GM23338 (cell line): ENCODE measurements around the gene TENM3. TPM values are rescaled to one million over a fixed set of nuclear protein-coding genes. Genes with fewer than 3 reads are reported as not detected.

Experiments
- ATAC-seq: fragments of 200-7000 bp; cut with Tn5 transposase; 3 replicates; pipeline ENCODE4 v1.9.1; 2020
- DNase-seq: peaks from one replicate; pipeline ENCODE4 v3.0.0-alpha.2; 2015; ENCODE audit warnings: low spot score
- H2AFZ ChIP-seq: fragments of 200-600 bp; sonication (generic); 2 replicates; pipeline ENCODE4 v1.8.0; 2016; ENCODE audit warnings: antibody characterized with exemption, mild to moderate bottlenecking, moderate library complexity
- H3F3A ChIP-seq: fragments of 200-600 bp; sonication (generic); replicated peaks from 2 replicates; pipeline ENCODE4 v1.8.0; 2017; ENCODE audit warnings: antibody characterized with exemption, mixed run types, low read depth
- H3K27ac ChIP-seq: fragments of 200-600 bp; sonication (generic); 2 replicates; pipeline ENCODE4 v1.6.1; 2016; ENCODE audit warnings: low read depth
- H3K27me3 ChIP-seq: fragments of 200-600 bp; sonication (generic); 2 replicates; pipeline ENCODE4 v1.8.0; 2016; ENCODE audit warnings: mild to moderate bottlenecking, mixed run types, moderate library complexity; ENCODE audit not compliant: insufficient read depth
- H3K36me3 ChIP-seq: fragments of 200-600 bp; sonication (generic); 2 replicates; pipeline ENCODE4 v1.8.0; 2016; ENCODE audit warnings: mild to moderate bottlenecking; ENCODE audit not compliant: insufficient read depth
- H3K4me1 ChIP-seq: fragments of 200-600 bp; sonication (generic); 2 replicates; pipeline ENCODE4 v1.8.0; 2016; ENCODE audit warnings: mild to moderate bottlenecking, moderate library complexity; ENCODE audit not compliant: insufficient read depth
- H3K4me2 ChIP-seq: fragments of 200-600 bp; sonication (generic); 2 replicates; pipeline ENCODE4 v1.7.1; 2017; ENCODE audit warnings: mixed run types
- H3K4me3 ChIP-seq: fragments of 200-600 bp; sonication (generic); 2 replicates; pipeline ENCODE4 v1.6.1; 2016; ENCODE audit warnings: mixed run types
- H3K79me2 ChIP-seq: fragments of 200-600 bp; sonication (generic); replicated peaks from 2 replicates; pipeline ENCODE4 v1.8.0; 2017; ENCODE audit warnings: mild to moderate bottlenecking; ENCODE audit not compliant: insufficient read depth
- H3K9me2 ChIP-seq: fragments of 200-600 bp; sonication (generic); 2 replicates; pipeline ENCODE4 v1.8.0; 2017; ENCODE audit not compliant: insufficient read depth
- H4K20me1 ChIP-seq: fragments of 200-600 bp; sonication (generic); replicated peaks from 2 replicates; pipeline ENCODE4 v1.8.0; 2017; ENCODE audit warnings: mild to moderate bottlenecking; ENCODE audit not compliant: insufficient read depth
- H3K27ac Mint-ChIP-seq: 2 replicates; pipeline ENCODE4 v1.8.0; 2020; ENCODE audit warnings: inconsistent platforms, mild to moderate bottlenecking, moderate library complexity, mixed read lengths
- H3K27me3 Mint-ChIP-seq: 3 replicates; pipeline ENCODE4 v1.8.0; 2022; ENCODE audit warnings: low read depth, mild to moderate bottlenecking, moderate library complexity, mixed read lengths, inconsistent platforms; ENCODE audit not compliant: insufficient read depth, poor library complexity
- H3K36me3 Mint-ChIP-seq: 3 replicates; pipeline ENCODE4 v1.8.0; 2021; ENCODE audit warnings: low read depth, mild to moderate bottlenecking, inconsistent platforms, moderate library complexity, mixed read lengths
- H3K4me1 Mint-ChIP-seq: 3 replicates; pipeline ENCODE4 v1.8.0; 2020; ENCODE audit warnings: mild to moderate bottlenecking, inconsistent platforms, mixed read lengths
- H3K4me3 Mint-ChIP-seq: 3 replicates; pipeline ENCODE4 v1.8.0; 2021; ENCODE audit warnings: moderate library complexity, mild to moderate bottlenecking, inconsistent platforms, mixed read lengths
- H3K9me3 Mint-ChIP-seq: 3 replicates; pipeline ENCODE4 v1.8.0; 2020; ENCODE audit warnings: moderate library complexity, mild to moderate bottlenecking, inconsistent platforms, mixed read lengths
- CREB1 ChIP-seq: fragments of 250-450 bp; sonication (Bioruptor Pico); IDR thresholded peaks from 2 replicates; pipeline ENCODE4 v1.5.0; 2020; ENCODE audit warnings: low read depth, mild to moderate bottlenecking, moderate library complexity
- EZH2 ChIP-seq: fragments of 200-600 bp; sonication (generic); IDR thresholded peaks from one replicate; pipeline ENCODE4 v1.8.0; 2017; ENCODE audit warnings: antibody characterized with exemption, mild to moderate bottlenecking, low read depth; ENCODE audit not compliant: unreplicated experiment
- JUNB ChIP-seq: IDR thresholded peaks from one replicate; pipeline ENCODE4 v1.6.1; 2016; ENCODE audit warnings: antibody characterized with exemption; ENCODE audit not compliant: unreplicated experiment
- NANOG ChIP-seq: IDR thresholded peaks from 2 replicates; pipeline ENCODE4 v1.6.1; 2016; ENCODE audit warnings: antibody characterized with exemption, borderline replicate concordance
- POLR2AphosphoS5 ChIP-seq: IDR thresholded peaks from 2 replicates; pipeline ENCODE4 v1.6.1; 2016; ENCODE audit warnings: antibody characterized with exemption, low read depth
- ZNF114 ChIP-seq: fragments of 250-450 bp; sonication (Bioruptor Pico); IDR thresholded peaks from 2 replicates; pipeline ENCODE4 v1.5.0; 2020; ENCODE audit warnings: mild to moderate bottlenecking, moderate library complexity
- polyA plus RNA-seq: library from polyadenylated mRNA; unstranded; fragments of >200 nt; fragmentation: Nextera tagmentation; extraction: Ambion mirVana; gene quantifications from 2 replicates; pipeline ENCODE4 v1.2.1, GENCODE V29; 2016
- total RNA-seq: library from RNA; depleted of rRNA; stranded (reverse); fragments of >200 nt; shearing (Covaris generic); gene quantifications from 2 replicates; pipeline ENCODE4 v1.2.3, GENCODE V29; 2014
- TF ChIP-seq, protein P1 (sequence below): fragments of 250-450 bp; sonication (Bioruptor Pico); IDR thresholded peaks from 2 replicates; pipeline ENCODE4 v1.5.0; 2020; ENCODE audit warnings: mild to moderate bottlenecking, moderate library complexity
- TF ChIP-seq, protein P2 (sequence below): IDR thresholded peaks from 2 replicates; pipeline ENCODE4 v1.6.1; 2016; ENCODE audit warnings: antibody characterized with exemption

Gene TENM3
- total and polyA plus RNA-seq, 2 experiments from 2014 or later = 22.2 to 128 TPM

GRCh38 chr4:182286035-182286434 is 42.8 kb downstream of the TENM3 start (continued):
- TF ChIP-seq, protein P1, sequence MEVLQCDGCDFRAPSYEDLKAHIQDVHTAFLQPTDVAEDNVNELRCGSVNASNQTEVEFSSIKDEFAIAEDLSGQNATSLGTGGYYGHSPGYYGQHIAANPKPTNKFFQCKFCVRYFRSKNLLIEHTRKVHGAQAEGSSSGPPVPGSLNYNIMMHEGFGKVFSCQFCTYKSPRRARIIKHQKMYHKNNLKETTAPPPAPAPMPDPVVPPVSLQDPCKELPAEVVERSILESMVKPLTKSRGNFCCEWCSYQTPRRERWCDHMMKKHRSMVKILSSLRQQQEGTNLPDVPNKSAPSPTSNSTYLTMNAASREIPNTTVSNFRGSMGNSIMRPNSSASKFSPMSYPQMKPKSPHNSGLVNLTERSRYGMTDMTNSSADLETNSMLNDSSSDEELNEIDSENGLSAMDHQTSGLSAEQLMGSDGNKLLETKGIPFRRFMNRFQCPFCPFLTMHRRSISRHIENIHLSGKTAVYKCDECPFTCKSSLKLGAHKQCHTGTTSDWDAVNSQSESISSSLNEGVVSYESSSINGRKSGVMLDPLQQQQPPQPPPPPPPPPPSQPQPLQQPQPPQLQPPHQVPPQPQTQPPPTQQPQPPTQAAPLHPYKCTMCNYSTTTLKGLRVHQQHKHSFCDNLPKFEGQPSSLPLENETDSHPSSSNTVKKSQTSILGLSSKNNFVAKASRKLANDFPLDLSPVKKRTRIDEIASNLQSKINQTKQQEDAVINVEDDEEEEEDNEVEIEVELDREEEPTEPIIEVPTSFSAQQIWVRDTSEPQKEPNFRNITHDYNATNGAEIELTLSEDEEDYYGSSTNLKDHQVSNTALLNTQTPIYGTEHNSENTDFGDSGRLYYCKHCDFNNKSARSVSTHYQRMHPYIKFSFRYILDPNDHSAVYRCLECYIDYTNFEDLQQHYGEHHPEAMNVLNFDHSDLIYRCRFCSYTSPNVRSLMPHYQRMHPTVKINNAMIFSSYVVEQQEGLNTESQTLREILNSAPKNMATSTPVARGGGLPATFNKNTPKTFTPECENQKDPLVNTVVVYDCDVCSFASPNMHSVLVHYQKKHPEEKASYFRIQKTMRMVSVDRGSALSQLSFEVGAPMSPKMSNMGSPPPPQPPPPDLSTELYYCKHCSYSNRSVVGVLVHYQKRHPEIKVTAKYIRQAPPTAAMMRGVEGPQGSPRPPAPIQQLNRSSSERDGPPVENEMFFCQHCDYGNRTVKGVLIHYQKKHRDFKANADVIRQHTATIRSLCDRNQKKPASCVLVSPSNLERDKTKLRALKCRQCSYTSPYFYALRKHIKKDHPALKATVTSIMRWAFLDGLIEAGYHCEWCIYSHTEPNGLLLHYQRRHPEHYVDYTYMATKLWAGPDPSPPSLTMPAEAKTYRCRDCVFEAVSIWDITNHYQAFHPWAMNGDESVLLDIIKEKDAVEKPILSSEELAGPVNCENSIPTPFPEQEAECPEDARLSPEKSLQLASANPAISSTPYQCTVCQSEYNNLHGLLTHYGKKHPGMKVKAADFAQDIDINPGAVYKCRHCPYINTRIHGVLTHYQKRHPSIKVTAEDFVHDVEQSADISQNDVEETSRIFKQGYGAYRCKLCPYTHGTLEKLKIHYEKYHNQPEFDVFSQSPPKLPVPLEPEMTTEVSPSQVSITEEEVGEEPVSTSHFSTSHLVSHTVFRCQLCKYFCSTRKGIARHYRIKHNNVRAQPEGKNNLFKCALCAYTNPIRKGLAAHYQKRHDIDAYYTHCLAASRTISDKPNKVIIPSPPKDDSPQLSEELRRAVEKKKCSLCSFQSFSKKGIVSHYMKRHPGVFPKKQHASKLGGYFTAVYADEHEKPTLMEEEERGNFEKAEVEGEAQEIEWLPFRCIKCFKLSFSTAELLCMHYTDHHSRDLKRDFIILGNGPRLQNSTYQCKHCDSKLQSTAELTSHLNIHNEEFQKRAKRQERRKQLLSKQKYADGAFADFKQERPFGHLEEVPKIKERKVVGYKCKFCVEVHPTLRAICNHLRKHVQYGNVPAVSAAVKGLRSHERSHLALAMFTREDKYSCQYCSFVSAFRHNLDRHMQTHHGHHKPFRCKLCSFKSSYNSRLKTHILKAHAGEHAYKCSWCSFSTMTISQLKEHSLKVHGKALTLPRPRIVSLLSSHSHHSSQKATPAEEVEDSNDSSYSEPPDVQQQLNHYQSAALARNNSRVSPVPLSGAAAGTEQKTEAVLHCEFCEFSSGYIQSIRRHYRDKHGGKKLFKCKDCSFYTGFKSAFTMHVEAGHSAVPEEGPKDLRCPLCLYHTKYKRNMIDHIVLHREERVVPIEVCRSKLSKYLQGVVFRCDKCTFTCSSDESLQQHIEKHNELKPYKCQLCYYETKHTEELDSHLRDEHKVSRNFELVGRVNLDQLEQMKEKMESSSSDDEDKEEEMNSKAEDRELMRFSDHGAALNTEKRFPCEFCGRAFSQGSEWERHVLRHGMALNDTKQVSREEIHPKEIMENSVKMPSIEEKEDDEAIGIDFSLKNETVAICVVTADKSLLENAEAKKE (CRISPR knock-in tag) = no peak
- no peak for TF ChIP-seq ZNF114 (CRISPR knock-in tag)

DNA sequence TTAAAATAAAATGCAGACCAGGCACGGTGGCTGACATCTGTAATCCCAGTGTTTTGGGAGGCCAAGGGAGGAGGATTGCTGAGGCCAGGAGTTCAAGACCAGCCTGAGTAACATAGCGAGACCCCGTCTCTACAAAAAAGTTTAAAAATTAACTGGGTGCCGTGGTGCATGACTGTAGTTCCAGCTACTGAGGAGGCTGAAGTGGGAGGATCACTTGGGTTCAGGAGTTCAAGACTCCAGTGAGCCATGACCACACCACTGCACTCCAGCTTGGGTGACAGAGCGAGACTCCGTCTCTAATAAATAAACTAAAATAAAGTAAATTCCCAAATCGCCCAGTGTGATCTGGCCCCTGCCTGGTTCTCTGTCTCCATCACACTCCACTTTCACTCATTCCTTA is 43.7 kb downstream of the TENM3 start:
- Histone ChIP-seq H3K79me2 (no peaks in the 10 kb centered on the region), H2AFZ (no peak overlapping the region), H3K27me3 (no peaks in the 10 kb centered on the region), H3K4me1 (no peaks in the 10 kb centered on the region), H3K36me3 (no peaks in the 10 kb centered on the region), H3F3A (no peaks in the 10 kb centered on the region), H4K20me1 (no peaks in the 10 kb centered on the region), H3K4me2 (no peak overlapping the region), H3K27ac (no peak overlapping the region), H3K9me2 (no peaks in the 10 kb centered on the region; the same call in 1 of the 2 replicates), H3K4me3 (no peak overlapping the region)
- no peak for DNase-seq
- H3K4me1 Mint-ChIP-seq = no peaks in the 10 kb centered on the region
- no peaks in the 10 kb centered on the region for H3K27me3 Mint-ChIP-seq
- ATAC-seq = no peak
- H3K9me3 Mint-ChIP-seq = peaks cover 2% of the 10 kb centered on the region; the same call in 1 of the 3 replicates
- H3K4me3 Mint-ChIP-seq = no peak overlapping the region
- peaks cover 3% of the 10 kb centered on the region; the same call in 1 of the 3 replicates for H3K36me3 Mint-ChIP-seq
- peak overlapping the region; percentile 71; the same call in 1 of the 2 replicates for H3K27ac Mint-ChIP-seq
- TF ChIP-seq EZH2 (no peak), JUNB (no peak), CREB1 (CRISPR knock-in tag) (no peak), POLR2AphosphoS5 (no peak), NANOG (no peak)
- TF ChIP-seq, protein P2, sequence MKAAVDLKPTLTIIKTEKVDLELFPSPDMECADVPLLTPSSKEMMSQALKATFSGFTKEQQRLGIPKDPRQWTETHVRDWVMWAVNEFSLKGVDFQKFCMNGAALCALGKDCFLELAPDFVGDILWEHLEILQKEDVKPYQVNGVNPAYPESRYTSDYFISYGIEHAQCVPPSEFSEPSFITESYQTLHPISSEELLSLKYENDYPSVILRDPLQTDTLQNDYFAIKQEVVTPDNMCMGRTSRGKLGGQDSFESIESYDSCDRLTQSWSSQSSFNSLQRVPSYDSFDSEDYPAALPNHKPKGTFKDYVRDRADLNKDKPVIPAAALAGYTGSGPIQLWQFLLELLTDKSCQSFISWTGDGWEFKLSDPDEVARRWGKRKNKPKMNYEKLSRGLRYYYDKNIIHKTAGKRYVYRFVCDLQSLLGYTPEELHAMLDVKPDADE = no peak
- TF ChIP-seq, protein P1 (CRISPR knock-in tag) = no peak
